Ishikawa (cell line): ENCODE data around the gene CD300E.

Experiments
- CEBPB ChIP-seq: IDR thresholded peaks from 2 replicates; pipeline ENCODE4 v1.6.1; 2012
- CREB1 ChIP-seq: IDR thresholded peaks from 2 replicates; pipeline ENCODE4 v1.6.1; 2012; ENCODE audit warnings: low read depth
- EGR1 ChIP-seq: IDR thresholded peaks from 2 replicates; pipeline ENCODE4 v1.6.1; 2012
- EP300 ChIP-seq: IDR thresholded peaks from 2 replicates; pipeline ENCODE4 v1.6.1; 2012; ENCODE audit warnings: borderline replicate concordance
- RAD21 ChIP-seq: IDR thresholded peaks from 2 replicates; pipeline ENCODE4 v1.6.1; 2012; ENCODE audit warnings: low read depth
- TEAD4 ChIP-seq: IDR thresholded peaks from 2 replicates; pipeline ENCODE4 v1.6.1; 2012

GRCh38 chr17:74565126-74565525, 58.4 kb downstream of the CD300E start:
- TF ChIP-seq EP300 (no peak), RAD21 (no peak), CREB1 (no peak), TEAD4 (no peak), CEBPB (no peak), EGR1 (no peak)
